ENCODE data around the gene STX19. TPM values are rescaled to one million over a fixed set of nuclear protein-coding genes. Genes with fewer than 3 reads are reported as not detected.

STX19 gene
- total RNA-seq, 1 experiment from 2014 or later = not detected

DNA sequence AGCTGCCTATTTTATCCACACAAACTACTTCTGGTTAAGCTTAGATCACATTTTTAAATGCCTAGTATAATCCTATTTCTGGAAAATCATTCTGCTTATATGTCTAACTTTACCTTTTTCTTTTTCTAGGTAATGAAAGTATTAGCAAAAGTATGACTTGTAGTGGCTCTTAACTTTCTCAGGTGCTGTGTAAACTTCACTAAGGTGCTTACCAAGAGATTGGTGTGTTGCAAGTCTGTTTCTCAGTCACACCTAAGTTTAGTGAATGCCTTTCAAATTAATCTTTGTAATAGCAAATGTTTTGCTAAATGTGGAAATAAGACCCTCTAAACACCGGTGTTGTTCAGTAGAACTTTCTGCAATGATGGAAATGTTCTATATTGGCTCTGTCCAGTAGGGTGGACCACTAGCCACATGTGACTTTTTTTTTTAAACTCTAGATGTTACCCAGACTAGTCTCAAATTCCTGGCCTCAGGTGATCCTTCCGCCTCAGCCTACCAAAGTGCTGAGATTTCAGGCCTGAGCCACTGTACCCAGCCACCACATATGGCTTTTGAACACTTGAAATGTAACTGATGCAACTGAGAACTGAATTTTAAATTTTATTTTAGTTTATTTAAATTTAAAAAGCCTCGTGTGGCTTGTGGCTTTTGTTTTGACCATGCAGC is 26.4 kb downstream of the STX19 start:
- no peak overlapping the region for H4K91ac ChIP-seq (ENCODE audit: insufficient read length, low read depth, low read length)
- no peak overlapping the region for H3K56ac ChIP-seq (ENCODE audit: insufficient read length, low read depth, low read length)
- H3K27me3 ChIP-seq (ENCODE audit: insufficient read depth, low read length) = no peaks in the 10 kb centered on the region
- H3K4me1 ChIP-seq (ENCODE audit: insufficient read depth, low read length) = no peaks in the 10 kb centered on the region
- H3K4me1 Mint-ChIP-seq = peaks cover 0 to 2% of the 10 kb centered on the region in 2 experiments; a peak in 1 of 4 replicates
- H2BK20ac ChIP-seq (ENCODE audit: low read depth, low read length, poor library complexity, severe bottlenecking) = no peak overlapping the region
- DNase-seq = no peak
- H2BK5ac ChIP-seq (ENCODE audit: insufficient read length, low read length) = no peak overlapping the region
- H3K79me1 ChIP-seq (ENCODE audit: insufficient read depth, low read depth, low read length, poor library complexity, severe bottlenecking) = no peaks in the 10 kb centered on the region
- no peak overlapping the region for H3K4me3 Mint-ChIP-seq
- H3K9ac ChIP-seq (ENCODE audit: extremely low read depth, insufficient read length, low read length) = no peak overlapping the region
- H3K9me3 ChIP-seq (ENCODE audit: control insufficient read depth, low read depth, low read length) = no peaks in the 10 kb centered on the region
- H3K36me3 Mint-ChIP-seq (ENCODE audit: insufficient read depth in 1 of 3, low read depth in 3 of 3) = peaks cover 0 to 4% (median 0%) of the 10 kb centered on the region in 3 experiments; a peak in 3 of 7 replicates
- no peaks in the 10 kb centered on the region for H3K23me2 ChIP-seq (ENCODE audit: insufficient read length, low read depth, low read length, poor library complexity, severe bottlenecking)
- H4K20me1 ChIP-seq (ENCODE audit: control insufficient read depth, insufficient read depth, insufficient read length) = no peaks in the 10 kb centered on the region
- peak overlapping the region in 1 of 3 experiments; percentile 59; a peak in 1 of 7 replicates for H3K27ac Mint-ChIP-seq
- H2BK12ac ChIP-seq (ENCODE audit: insufficient read length, low read depth, low read length) = no peak overlapping the region
- no CpG with 5 or more reads among the region's 3 CpGs for WGBS (ENCODE audit: extremely low coverage, insufficient read length, low lambda C conversion rate)
- TF ChIP-seq, protein P1, sequence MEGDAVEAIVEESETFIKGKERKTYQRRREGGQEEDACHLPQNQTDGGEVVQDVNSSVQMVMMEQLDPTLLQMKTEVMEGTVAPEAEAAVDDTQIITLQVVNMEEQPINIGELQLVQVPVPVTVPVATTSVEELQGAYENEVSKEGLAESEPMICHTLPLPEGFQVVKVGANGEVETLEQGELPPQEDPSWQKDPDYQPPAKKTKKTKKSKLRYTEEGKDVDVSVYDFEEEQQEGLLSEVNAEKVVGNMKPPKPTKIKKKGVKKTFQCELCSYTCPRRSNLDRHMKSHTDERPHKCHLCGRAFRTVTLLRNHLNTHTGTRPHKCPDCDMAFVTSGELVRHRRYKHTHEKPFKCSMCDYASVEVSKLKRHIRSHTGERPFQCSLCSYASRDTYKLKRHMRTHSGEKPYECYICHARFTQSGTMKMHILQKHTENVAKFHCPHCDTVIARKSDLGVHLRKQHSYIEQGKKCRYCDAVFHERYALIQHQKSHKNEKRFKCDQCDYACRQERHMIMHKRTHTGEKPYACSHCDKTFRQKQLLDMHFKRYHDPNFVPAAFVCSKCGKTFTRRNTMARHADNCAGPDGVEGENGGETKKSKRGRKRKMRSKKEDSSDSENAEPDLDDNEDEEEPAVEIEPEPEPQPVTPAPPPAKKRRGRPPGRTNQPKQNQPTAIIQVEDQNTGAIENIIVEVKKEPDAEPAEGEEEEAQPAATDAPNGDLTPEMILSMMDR (conservative IDR thresholded peaks at IDR 0.05) = no peak
- H2AFZ ChIP-seq (ENCODE audit: low read length) = no peak overlapping the region
- no peak overlapping the region for H3K27ac ChIP-seq (ENCODE audit: insufficient read length, low read depth, low read length)
- H4K5ac ChIP-seq (ENCODE audit: insufficient read length, low read depth, low read length) = no peak overlapping the region
- H3K23ac ChIP-seq (ENCODE audit: insufficient read length, low read depth, low read length) = no peak overlapping the region
- no peak overlapping the region for H3T11ph ChIP-seq (ENCODE audit: low read length)
- no peak overlapping the region for H2BK120ac ChIP-seq (ENCODE audit: low read depth, low read length, poor library complexity, severe bottlenecking)
- no peak overlapping the region for H3K18ac ChIP-seq (ENCODE audit: insufficient read length, low read depth, low read length)
- H2AK5ac ChIP-seq (ENCODE audit: insufficient read length, low read length) = no peak overlapping the region
- no peak overlapping the region for H3K4me2 ChIP-seq (ENCODE audit: insufficient read depth, insufficient read length, low read length)
- no peak overlapping the region for H2BK15ac ChIP-seq (ENCODE audit: low read depth, low read length)
- no peak overlapping the region for H3K14ac ChIP-seq (ENCODE audit: insufficient read depth, low read length)
- no peaks in the 10 kb centered on the region for H3K79me2 ChIP-seq (ENCODE audit: insufficient read depth, low read length)
- no peaks in the 10 kb centered on the region for H3K9me3 Mint-ChIP-seq
- H3K27me3 Mint-ChIP-seq (ENCODE audit: low read depth) = no peaks in the 10 kb centered on the region
- H4K8ac ChIP-seq (replicated peaks; ENCODE audit: insufficient read length, low read depth, low read length) = no peak overlapping the region
- H3K4ac ChIP-seq (ENCODE audit: low read depth, low read length) = no peak overlapping the region
